Right ventricle myocardium superior (tissue), 1 donor: ENCODE data around the gene AMZ2. TPM values are rescaled to one million over a fixed set of nuclear protein-coding genes. Genes with fewer than 3 reads are reported as not detected.
A peak's percentile ranks its signal among the peaks of the same experiment; 100 is the strongest.
"Not testable (repeated sequence)": the region's sequence is repeated elsewhere in the genome, so short reads cannot be mapped to it uniquely, and the experiment has no call there.

Source experiments
- ATAC-seq: fragments of 200-7000 bp; cut with Tn5 transposase; one replicate; pipeline ENCODE4 v1.9.1; 2020; ENCODE audit warnings: mild to moderate bottlenecking; ENCODE audit not compliant: poor library complexity
- DNase-seq: peaks from one replicate; pipeline ENCODE4 v3.0.0-alpha.2; 2020
- intact Hi-C: fragments of 100-400 bp; cut with DNase I; formaldehyde crosslinking; loops from one replicate; pipeline ENCODE4 v1.11.2; 2022
- long read RNA-seq: library from polyadenylated mRNA; unstranded; transcript quantifications from one replicate; pipeline ENCODE4 v2.0.0, GENCODE V29; 2021
- total RNA-seq: library from RNA; stranded (reverse); fragmentation: NEBNext Ultra II Directional; extraction: Animal tissue kit (Norgen Biotek cat#: 25700); gene quantifications from one replicate; pipeline ENCODE4 v1.2.1, GENCODE V29; 2021
- donor health status: DM: no; HTN: yes; CAD: no; lungs with severe emphysema.

The AMZ2 gene, protein sequence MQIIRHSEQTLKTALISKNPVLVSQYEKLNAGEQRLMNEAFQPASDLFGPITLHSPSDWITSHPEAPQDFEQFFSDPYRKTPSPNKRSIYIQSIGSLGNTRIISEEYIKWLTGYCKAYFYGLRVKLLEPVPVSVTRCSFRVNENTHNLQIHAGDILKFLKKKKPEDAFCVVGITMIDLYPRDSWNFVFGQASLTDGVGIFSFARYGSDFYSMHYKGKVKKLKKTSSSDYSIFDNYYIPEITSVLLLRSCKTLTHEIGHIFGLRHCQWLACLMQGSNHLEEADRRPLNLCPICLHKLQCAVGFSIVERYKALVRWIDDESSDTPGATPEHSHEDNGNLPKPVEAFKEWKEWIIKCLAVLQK
- 89.5 TPM for total RNA-seq
- long read RNA-seq, transcript AMZ2-202 (7 exons, 2,402 nt) = major isoform, 94 of 169 reads
- long read RNA-seq, transcript AMZ2-203 (8 exons, 1,378 nt) = minor isoform, 20 of 169 reads
- long read RNA-seq, partial matches to known transcripts = 0 of 169 reads
- long read RNA-seq, other reads (novel, unspliced or antisense) = 52 of 169 reads

DNA sequence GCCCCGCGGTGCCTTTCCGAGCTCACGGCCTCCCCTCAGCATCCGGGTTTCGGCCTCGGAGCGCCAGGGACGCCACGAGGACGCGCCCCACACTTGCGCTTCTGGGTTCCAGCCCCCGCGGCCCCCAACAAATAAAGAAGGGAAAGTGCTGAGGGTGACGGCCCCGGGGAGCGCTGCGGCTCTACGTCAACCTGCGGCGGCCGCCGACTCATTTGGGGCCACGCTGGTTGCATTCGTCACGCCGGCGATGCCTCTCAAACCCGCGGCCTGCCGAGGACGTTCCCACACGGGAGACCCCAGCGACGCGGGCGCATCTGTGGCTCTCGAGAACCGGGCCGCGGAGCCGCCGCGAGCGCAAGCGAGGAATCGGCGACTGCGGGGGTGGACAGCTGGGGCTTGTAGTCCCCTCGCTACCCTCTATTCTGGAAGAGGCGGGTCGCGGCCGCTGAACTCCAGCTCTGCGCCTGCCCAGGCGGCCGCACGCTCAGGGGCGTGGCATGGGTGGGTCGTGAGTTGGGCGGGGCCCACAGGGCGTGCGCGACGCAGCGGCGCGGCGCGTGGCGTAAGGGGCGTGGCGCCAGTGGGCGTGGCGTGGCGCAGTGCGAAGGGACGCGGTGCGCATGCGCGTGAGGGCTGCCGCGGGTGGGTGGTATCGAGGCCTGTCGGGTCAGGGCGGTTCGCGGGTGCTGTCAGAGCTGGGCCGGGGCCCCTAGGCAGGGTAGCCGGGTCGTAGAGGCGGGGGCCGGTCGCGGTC is at the start of gene AMZ2:
AMZ2 (plus strand) TSS at position 599 of the 754 bp plus-strand sequence. CDS start 2,145 bp downstream, outside the sequence.
- intact Hi-C loops = no loop called here
- ATAC-seq = peak; percentile 98
- peak; percentile 97 for DNase-seq

DNA sequence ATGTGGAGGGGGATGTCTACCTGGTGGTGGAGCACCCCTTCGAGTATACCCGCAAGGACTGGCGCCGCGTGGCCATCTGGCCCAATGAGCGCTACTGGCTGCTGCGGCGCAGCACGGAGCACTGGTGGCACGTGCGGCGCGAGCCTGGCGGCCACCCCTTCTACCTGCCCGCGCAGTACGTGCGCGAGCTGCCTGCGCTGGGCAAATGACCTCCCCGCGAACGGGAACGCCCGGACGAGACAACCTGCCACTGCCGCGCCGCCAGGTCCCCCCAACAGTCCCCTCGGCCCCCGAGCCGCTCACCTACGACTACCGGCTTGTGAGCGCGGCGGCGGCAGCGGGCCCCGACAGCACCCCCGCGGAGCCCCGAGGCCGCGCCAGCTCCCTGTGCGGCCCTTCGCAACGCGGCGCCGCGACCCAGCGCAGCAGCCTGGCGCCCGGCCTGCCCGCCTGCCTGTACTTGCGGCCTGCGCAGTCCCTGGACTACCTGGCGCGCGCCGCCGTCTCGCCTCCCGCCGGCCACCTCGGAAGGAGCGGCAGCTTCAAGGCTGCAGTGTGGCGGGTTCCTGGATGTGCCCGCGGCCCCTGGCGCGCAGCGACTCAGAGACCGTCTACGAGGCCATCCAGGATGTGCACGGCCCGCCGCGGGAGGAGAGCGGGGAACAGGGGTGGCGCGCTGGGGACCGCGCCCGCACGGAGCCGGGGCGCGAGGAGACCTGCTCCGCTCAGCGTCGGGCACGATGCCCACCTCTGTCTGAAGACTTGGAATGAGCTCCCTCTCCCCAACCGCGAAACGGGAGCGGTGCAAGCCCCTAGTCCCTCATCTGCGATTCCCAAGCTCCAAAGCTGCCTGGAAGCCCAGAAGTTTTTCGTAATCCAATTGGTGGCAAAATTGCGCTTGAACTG is 48.7 kb upstream of the AMZ2 start:
- intact Hi-C loops = no loop called here
- DNase-seq (peak; percentile 42), ATAC-seq (peak; percentile 5)

DNA sequence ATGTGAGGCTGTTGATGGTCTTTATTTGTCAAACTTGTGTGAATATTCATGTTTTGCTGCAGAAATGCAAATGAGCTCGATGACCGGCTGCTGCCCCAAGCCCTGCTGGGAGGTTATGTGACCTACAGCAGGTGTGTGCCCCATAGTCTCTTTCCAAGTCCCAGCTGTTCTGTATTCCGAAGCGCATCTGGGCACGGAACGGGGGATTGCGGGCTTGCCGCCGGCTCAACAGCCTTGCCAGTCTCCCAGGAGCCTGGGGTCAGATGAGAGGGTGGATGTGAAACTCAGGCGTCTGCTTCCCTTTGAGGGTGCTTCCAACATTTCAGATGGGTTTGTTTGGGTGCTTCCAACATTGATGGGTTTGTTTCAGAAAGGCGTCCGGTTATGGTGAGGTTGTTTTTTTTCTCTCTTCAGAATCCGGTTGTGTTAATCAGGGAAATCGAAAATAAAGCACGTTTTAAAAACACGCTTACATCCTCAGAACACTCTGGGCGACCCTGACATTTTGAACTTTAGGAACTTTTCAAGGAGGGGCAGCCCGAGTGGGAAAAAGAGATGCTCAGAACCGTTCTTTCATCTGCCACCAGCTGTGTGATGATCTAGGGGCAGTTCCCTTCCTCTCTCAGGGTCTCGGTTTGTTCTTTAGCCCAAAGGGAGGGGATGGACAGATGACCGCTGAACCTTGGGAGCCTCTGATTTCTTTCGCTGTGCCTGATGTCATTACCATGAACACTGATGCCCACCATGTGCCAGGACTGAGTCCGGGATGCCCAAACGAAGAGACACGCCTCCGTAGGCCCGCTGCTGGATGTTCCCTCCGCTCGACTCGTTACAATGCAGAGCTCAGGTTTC is 47.8 kb upstream of the AMZ2 start:
- ATAC-seq = no peak
- intact Hi-C loops = no loop called here

DNA sequence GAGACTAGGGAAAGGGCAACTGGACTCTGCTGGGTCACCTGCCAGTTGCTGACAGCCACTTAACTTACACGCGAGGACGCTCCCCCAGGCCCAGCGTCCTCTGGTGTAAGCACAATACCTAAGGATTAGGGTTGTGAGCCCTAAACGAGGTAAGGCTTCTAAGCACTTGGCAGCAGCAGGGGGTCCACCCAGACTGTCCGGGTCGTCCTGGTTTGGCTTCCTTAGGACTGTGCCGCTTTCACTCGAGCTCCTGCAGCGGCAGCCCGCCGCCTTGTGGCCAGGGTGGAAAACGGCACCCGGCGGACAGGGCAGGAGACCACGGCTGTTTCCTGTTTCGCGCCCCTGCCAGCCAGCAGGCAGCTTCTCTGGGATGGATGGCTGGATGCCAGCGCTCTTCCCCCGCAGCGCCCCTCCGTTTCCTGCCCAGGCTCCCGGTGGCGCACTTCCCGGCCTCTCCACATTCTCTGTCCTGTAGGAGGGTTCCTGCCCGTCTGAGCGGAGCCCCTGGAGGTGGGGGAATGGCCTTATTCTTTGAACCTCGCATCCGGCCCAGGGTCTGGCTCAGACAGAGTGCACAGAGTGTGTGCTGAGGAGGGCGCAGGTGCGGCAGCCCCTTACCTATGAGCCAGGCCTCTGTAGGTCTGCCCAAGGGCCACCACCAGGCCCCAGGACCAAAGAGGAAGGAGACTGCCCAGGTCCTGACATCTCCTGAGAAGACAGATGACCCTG is 47.0 kb upstream of the AMZ2 start:
- DNase-seq (peak; percentile 88), ATAC-seq (peak; percentile 70)
- intact Hi-C loops = no loop called here

More for the DNA sequence above, 47.8 kb upstream of the AMZ2 start:
- no peak for DNase-seq

DNA sequence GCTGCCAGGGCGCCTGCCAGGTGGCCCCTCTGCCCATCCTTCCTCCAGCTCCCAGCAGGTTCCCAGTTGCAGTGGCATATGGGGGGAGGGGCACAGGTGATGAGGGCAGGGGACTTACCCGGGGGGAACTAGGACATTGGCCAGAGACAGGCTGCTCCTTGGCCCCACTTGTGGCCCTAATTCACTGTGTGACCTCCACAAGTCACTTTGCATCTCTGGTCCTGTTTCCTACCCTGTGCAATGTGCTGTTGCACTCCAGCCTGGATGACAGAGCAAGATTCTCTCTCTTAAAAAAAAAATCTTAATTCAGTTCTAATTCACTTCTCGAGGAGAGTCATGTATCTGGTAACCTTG is 46.4 kb upstream of the AMZ2 start:
- DNase-seq, intact Hi-C loops, ATAC-seq: not testable (repeated sequence)

DNA sequence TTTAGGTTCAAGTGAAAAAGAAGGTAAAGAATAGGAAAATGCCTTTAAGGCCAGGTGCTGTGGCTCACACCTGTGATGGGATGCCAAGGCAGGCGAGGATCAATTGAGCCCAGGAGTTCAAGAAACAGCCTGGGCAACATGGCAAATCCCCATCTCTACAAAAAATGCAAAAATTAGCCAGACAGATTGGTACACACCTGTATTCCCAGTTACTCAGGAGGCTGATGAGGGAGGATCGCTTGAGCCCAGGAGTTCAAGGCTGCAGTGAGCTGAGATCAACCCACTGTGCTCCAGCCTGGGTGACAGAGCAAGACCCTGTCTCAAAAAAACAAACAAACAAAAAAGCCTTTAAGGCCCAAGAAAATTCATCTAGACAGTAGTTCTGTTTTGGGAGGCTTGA is 45.5 kb upstream of the AMZ2 start:
- ATAC-seq, intact Hi-C loops, DNase-seq: not testable (repeated sequence)

DNA sequence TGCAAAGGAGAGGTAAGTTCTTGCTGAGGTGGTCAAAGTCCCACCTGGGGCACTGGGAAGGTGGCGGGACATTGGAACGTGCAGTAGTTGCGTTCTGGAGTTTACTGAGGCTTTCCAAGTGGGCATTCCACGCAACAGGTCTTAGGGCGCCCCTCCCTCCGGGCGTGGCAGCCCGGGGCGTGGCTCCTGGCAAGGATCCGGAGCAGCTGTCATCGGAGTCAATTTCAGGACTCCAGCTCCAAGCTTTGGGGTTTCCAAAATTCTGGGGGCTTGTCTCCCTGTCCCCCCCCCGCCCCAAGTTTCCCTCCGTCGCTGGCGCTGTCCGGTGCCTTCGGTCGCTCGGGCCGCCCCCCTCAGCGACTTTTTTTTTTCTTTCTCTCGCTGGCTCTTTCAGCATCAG is 43.1 kb upstream of the AMZ2 start:
- intact Hi-C loops = no loop called here
- DNase-seq (peak; percentile 63), ATAC-seq (peak; percentile 17)

DNA sequence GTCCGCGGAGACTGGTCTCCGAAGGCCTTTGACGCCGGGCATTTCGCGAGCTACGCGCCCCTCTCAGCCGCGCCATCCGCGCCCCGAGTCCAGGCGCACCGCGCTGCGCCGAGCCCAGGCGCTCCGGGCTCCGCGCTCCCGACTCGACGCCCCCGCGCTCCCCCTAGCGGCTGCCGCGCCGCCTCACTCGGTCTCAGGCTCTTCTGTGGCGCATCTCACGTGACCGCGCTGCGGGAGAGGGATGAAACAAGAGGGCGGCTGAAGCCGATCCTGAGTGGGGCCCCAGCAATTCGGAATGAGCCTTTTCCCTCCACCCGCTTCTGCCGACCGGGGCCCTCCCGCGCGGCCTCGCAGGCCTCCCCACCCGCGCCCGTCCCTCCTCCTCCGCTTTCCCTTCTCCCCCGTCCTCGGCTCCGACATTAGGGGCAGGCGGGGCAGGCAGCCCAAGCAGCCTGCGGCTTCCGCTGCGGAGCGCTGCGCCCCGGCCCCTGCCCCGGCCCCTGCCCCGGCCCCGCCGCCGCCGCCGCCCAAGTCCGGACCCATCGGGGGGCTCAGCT is 42.5 kb upstream of the AMZ2 start:
- intact Hi-C loops = no loop called here
- DNase-seq (peak; percentile 97), ATAC-seq (peak; percentile 95)

DNA sequence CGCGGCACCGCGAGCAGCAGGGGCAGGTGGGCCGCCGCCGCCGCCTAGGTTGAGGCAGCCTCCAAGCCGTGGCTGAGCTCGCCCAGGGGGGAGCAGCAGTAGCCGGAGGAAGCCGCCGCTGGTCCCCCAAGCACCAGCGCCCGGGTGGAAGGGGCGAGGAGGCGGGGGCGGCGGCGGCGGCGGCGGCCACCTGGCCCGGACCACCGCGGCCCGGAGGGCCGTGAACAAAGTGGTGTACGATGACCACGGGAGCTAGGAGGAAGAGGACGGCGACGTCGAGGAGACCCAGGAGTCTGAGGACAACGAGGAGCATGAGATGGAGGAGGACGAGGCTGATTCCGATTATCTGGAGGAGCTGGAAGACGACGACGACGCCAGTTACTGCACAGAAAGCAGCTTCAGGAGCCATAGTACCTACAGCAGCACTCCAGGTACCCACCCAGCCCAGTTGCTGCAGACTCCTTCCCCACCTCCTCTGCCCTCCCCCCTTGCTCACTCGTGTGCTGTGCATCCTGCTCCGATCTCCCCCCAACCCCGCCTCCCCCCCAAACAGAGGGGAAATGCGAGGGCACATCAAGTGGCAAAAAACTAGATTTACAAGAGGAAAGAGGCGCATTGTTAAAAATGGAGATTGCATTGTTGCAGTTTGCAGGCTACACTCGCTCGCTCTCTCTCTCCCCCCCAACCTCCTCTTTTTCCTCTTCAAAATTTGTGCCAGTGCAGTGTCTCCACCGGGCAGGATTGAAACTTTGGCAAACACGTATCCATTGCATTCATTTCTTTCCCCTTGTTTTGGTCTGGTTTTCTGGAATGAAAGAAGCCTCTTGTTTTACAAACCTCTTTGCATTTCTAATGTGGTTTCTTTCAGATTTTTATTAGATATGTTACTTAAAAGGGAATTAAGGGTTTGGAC is 41.8 kb upstream of the AMZ2 start:
- DNase-seq (no peak), ATAC-seq (peak; percentile 45)
- intact Hi-C loops = no loop called here

DNA sequence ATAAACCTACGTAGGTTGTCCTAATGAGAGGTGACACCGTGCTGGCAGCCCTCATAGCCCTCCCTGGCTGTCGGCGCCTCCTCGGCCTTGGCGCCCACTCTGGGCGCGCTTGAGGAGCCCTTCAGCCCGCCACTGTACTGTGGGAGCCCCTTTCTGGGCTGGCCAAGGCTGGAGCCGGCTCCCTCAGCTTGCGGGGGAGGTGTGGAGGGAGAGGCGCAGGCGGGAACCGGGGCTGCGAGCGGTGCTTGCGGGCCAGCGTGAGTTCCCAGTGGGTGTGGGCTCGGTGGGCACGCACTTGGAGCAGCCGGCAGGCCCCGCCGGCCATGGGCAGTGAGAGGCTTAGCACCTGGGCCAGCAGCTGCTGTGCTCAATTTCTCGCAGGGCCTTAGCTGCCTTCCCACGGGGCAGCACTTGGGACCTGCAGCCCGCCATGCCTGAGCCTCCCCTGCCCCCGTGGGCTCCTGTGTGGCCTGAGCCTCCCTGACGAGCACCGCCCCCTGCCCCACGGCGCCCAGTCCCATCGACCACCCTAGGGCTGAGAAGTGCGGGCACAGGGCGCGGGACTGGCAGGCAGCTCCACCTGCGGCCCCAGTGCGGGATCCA is 40.1 kb upstream of the AMZ2 start:
- DNase-seq = peak; percentile 50
- no peak for ATAC-seq
- intact Hi-C loops = no loop called here

DNA sequence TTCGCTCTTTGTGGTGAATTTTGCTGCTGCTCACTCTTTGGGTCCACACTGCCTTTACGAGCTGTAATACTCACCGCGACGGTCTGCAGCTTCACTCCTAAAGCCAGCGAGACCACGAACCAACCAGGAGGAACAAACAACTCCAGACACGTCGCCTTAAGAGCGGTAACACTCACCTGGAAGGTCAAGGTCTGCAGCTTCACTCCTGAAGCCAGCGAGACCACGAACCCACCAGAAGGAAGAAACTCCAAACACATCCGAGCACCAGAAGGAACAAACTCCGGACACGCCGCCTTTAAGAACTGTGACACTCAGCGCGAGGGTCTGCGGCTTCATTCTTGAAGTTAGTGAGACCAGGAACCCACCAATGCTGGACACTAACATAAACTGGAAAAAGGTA is 39.2 kb upstream of the AMZ2 start:
- intact Hi-C loops, DNase-seq, ATAC-seq: not testable (repeated sequence)

DNA sequence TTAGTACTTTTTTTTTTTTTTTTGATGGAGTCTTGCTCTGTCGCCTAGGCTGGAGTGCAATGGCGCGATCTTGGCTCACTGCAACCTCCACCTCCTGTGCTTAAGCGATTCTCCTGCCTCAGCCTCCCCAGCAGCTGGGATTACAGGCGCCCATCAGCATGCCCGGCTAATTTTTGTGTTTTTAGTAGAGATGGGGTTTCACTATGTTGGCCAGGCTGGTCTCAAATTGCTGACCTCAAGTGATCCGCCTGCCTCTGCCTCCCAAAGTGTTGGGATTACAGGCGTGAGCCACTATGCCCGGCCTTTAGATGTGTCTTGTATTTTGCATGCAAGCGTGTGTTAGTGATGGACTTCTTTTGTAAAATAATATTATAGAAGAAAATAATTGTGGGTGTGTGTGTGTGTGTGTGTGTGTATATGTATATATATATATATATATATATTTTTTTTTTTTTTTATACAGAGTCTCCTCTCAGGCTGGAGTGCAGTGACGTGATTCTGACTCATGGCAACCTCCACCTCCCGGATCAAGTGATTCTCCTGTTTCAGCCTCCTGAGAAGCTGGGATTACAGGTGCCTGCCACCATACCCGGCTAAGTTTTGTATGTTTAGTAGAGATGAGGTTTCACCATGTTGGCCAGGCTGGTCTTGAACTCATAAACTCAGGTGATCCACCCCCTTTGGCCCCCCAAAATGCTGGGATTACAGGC is 38.5 kb upstream of the AMZ2 start:
- ATAC-seq, DNase-seq, intact Hi-C loops: not testable (repeated sequence)

DNA sequence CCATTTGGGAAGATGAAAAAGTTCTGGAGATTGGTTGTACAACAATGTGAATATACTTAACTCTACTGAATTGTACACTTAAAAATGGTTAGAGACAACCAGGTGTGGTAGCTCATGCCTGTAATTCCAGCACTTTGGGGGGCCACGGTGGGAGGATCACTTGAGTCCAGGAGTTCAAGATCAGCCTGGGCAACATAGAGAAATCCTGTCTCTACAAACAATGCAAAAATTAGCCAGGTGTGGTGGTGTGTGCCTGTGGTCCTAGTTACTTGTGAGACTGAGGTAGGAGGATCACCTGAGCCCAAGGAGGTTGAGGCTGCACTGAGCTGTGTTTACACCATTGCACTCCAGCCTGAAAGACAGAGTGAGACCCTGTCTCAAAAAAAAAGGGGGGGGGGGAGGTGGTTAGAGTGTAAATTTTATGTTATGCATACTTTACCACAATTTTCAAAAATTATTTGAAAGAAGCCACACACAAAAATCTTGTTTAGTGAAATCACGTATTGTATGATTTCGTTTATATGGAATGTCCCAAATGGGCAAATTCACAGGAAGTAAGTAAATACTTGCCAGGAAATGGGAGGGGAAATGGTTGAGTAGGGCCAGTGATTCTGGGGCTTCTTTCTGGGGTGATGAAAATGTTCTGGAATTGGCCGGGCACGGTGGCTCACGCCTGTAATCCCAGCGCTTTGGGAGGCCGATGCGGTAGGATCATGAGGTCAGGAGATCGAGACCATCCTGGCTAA is 37.1 kb upstream of the AMZ2 start:
- no peak for ATAC-seq
- intact Hi-C loops = no loop called here
- no peak for DNase-seq
